ENCODE measurements around the gene CDSN.

CDSN gene

GRCh38 chr6:31126396-31127175 lies 6.3 kb upstream of the CDSN start:
- in situ Hi-C loops (cut with MboI; ENCODE audit: low sequenced_read_pairs, unreplicated experiment): no loop called here
- no peak for TF ChIP-seq CTCF (IDR thresholded peaks at IDR 0.05; ENCODE audit: borderline replicate concordance, control extremely low read depth, extremely low read depth, insufficient read depth, missing control alignments)
- DNase-seq (ENCODE audit: low spot score): peak; percentile 54

- TF ChIP-seq CTCF (IDR thresholded peaks at IDR 0.05; ENCODE audit: borderline replicate concordance, control extremely low read depth, extremely low read depth, insufficient read depth, missing control alignments): no peak
Measured at GRCh38 chr6:31125586-31126363, 5.5 kb upstream of the CDSN start.

GRCh38 chr6:31125162-31125561 lies 4.9 kb upstream of the CDSN start:
- no peak for TF ChIP-seq CTCF (IDR thresholded peaks at IDR 0.05; ENCODE audit: borderline replicate concordance, control extremely low read depth, extremely low read depth, insufficient read depth, missing control alignments)
- in situ Hi-C loops (cut with MboI; ENCODE audit: low sequenced_read_pairs, unreplicated experiment): no loop called here
- no peak for DNase-seq (ENCODE audit: low spot score)

More at GRCh38 chr6:31125586-31126363, 5.5 kb upstream of the CDSN start:
- no peak for DNase-seq (ENCODE audit: low spot score)
- in situ Hi-C loops (cut with MboI; ENCODE audit: low sequenced_read_pairs, unreplicated experiment): no loop called here

GRCh38 chr6:31122791-31123706 lies 2.8 kb upstream of the CDSN start:
- TF ChIP-seq CTCF (IDR thresholded peaks at IDR 0.05; ENCODE audit: borderline replicate concordance, control extremely low read depth, extremely low read depth, insufficient read depth, missing control alignments): no peak
- in situ Hi-C loops (cut with MboI; ENCODE audit: low sequenced_read_pairs, unreplicated experiment): no loop called here
- no peak for DNase-seq (ENCODE audit: low spot score)

GRCh38 chr6:31121131-31121790 lies 1.0 kb upstream of the CDSN start:
- TF ChIP-seq CTCF (IDR thresholded peaks at IDR 0.05; ENCODE audit: borderline replicate concordance, control extremely low read depth, extremely low read depth, insufficient read depth, missing control alignments): no peak
- in situ Hi-C loops (cut with MboI; ENCODE audit: low sequenced_read_pairs, unreplicated experiment): no loop called here
- DNase-seq (ENCODE audit: low spot score): no peak
